ENCODE data around the gene ZNF280A. TPM values are rescaled to one million over a fixed set of nuclear protein-coding genes. Genes with fewer than 3 reads are reported as not detected.
A peak's percentile ranks its signal among the peaks of the same experiment; 100 is the strongest.

ZNF280A gene
- total RNA-seq, 1 donor from 2014 or later = not detected

DNA sequence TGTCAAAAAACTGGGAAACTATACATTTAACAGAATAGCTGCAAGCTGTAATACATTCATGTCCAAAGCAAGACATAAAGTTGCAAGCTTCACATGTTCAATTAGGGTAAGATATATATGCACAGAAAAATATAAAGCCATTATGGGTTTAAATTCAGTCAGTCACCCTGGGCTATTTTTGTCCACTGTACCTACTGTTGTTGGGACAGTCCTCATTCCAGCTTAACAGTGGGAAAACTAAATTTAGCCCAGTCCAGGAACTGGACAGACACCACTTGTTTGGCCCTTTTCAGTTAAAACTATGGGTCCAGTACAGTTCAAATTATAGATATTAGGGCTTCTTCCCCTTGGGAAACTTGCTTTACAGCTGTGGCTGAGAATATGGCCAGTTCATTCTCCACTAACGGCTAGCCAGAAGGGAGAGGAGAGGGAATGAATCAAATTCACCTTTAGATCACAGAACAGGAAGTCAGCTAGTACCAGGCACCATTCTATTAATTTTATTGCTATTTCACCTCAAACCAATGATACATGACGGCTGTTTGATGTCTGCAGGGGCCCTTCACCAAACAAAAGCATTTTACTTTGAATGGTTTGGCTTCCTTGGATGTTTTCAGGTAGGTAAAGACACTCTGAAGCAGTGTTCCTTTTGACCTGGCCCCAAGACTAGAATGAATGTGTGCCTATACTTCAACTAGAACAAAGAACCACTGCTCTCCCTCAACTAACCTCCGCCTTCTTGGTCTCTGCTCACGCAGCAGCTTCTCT, 33.8 kb downstream of the ZNF280A start:
- H3K36me3 Mint-ChIP-seq (ENCODE audit: insufficient read depth) = peaks cover 30% of the 10 kb centered on the region
- TF ChIP-seq, protein P1, sequence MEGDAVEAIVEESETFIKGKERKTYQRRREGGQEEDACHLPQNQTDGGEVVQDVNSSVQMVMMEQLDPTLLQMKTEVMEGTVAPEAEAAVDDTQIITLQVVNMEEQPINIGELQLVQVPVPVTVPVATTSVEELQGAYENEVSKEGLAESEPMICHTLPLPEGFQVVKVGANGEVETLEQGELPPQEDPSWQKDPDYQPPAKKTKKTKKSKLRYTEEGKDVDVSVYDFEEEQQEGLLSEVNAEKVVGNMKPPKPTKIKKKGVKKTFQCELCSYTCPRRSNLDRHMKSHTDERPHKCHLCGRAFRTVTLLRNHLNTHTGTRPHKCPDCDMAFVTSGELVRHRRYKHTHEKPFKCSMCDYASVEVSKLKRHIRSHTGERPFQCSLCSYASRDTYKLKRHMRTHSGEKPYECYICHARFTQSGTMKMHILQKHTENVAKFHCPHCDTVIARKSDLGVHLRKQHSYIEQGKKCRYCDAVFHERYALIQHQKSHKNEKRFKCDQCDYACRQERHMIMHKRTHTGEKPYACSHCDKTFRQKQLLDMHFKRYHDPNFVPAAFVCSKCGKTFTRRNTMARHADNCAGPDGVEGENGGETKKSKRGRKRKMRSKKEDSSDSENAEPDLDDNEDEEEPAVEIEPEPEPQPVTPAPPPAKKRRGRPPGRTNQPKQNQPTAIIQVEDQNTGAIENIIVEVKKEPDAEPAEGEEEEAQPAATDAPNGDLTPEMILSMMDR (IDR thresholded peaks at IDR 0.05; ENCODE audit: unreplicated experiment) = no peak
- H3K4me3 Mint-ChIP-seq (ENCODE audit: low read depth) = no peak overlapping the region
- peaks cover 5% of the 10 kb centered on the region for H3K4me1 Mint-ChIP-seq (ENCODE audit: low read depth)
- DNase-seq (ENCODE audit: low spot score, unreplicated experiment) = no peak
- no peaks in the 10 kb centered on the region for H3K27me3 Mint-ChIP-seq
- H3K9me3 Mint-ChIP-seq (ENCODE audit: low read depth) = no peaks in the 10 kb centered on the region
- no peak overlapping the region for H3K27ac Mint-ChIP-seq

DNA sequence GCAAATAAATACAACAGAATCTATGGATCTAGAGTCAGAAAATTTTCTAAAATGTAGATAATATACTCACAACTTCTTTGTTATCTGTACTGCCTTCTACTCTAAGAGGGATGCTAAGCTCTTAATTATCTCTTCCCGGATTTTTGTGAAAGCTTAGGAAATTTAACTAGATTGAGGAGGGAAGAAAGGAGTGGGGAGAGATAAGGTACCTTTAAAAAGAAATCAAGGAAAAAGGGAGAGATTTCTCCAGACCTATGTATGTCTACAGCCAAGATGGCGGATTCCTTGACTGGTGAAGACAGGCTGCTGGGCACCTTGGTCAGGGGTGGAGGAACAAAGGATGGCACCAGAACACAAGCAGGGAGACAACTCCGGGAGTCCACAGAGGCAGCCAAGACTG, 34.5 kb downstream of the ZNF280A start:
- H3K9me3 Mint-ChIP-seq (ENCODE audit: low read depth) = no peaks in the 10 kb centered on the region

DNA sequence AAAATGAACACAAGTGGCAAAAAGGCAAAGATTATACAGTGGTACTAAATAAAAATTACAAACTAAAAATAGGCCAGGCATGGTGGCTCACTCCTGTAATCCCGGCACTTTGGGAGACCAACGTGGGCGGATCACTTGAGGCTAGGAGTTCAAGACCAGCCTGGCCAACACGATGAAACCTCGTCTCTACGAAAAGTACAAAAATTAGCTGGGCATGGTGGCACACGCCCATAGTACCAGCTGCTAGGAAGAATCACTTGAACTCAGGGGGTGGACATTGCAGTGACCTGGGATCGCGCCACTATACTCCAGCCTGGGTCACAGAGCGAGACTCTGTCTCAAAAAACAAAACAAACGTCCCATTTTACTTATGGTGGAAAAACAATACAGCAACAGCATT, 36.0 kb downstream of the ZNF280A start:
- peak overlapping the region; percentile 57 for H3K27ac Mint-ChIP-seq
- no peak overlapping the region for H3K4me3 Mint-ChIP-seq (ENCODE audit: low read depth)
- no peak for DNase-seq (ENCODE audit: low spot score, unreplicated experiment)
- TF ChIP-seq, protein P1 (IDR thresholded peaks at IDR 0.05; ENCODE audit: unreplicated experiment) = no peak
- H3K36me3 Mint-ChIP-seq (ENCODE audit: insufficient read depth) = peaks cover 21% of the 10 kb centered on the region
- peaks cover 2% of the 10 kb centered on the region for H3K27me3 Mint-ChIP-seq
- H3K4me1 Mint-ChIP-seq (ENCODE audit: low read depth) = peaks cover 10% of the 10 kb centered on the region
- no peaks in the 10 kb centered on the region for H3K9me3 Mint-ChIP-seq (ENCODE audit: low read depth)

More for the DNA sequence above, 34.5 kb downstream of the ZNF280A start:
- Mint-ChIP-seq H3K36me3 (ENCODE audit: insufficient read depth) (peaks cover 27% of the 10 kb centered on the region), H3K4me1 (ENCODE audit: low read depth) (peaks cover 8% of the 10 kb centered on the region), H3K27me3 (no peaks in the 10 kb centered on the region), H3K4me3 (ENCODE audit: low read depth) (no peak overlapping the region), H3K27ac (no peak overlapping the region)
- DNase-seq (ENCODE audit: low spot score, unreplicated experiment) = no peak
- TF ChIP-seq, protein P1 (IDR thresholded peaks at IDR 0.05; ENCODE audit: unreplicated experiment) = no peak

DNA sequence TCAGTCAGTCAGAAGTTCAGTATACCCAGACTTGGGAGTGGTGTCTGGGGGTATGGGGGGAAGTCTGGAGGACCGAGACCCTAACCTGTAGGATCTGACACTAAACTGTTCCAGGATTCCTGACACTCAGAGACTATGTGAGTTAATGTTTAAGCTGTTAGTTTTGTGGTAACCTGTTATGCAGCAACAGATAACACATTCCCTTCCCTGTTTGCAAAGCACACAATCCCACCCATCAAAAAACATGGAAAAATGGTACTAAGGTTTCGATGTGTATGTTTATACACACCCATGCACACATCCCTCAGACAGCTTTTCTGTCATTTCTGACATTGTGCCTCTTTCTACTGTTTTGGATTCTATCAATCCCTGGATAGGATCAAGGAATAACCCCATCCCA, 39.1 kb downstream of the ZNF280A start:
- Mint-ChIP-seq H3K27me3 (peaks cover 3% of the 10 kb centered on the region), H3K4me3 (ENCODE audit: low read depth) (no peak overlapping the region), H3K4me1 (ENCODE audit: low read depth) (peaks cover 13% of the 10 kb centered on the region), H3K9me3 (ENCODE audit: low read depth) (no peaks in the 10 kb centered on the region), H3K27ac (no peak overlapping the region), H3K36me3 (ENCODE audit: insufficient read depth) (peaks cover 7% of the 10 kb centered on the region)
- DNase-seq (ENCODE audit: low spot score, unreplicated experiment) = no peak
- TF ChIP-seq, protein P1 (IDR thresholded peaks at IDR 0.05; ENCODE audit: unreplicated experiment) = no peak

DNA sequence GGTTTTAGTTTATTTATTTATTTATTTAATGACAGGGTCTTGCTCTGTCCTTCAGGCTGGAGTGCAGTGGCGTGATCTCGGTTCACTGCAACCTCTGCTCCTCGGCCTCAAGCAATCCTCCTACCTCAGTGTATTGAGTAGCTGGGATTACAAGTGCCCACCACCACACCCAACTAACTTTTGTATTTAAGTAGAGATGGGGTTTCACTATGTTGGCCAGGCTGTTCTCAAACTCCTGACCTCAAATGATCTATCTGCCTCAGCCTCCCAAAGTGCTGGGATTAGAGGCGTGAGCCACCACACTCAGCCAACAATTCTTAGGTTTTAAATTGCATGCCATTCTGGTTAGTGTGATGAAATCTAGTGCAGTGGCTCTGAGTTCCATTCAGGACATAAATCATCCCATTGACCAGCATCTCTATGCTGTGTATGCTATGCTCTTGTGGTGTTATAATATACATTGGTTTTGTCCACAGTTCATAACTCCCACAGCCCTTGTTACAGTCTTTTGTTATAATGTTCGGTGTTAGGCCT, 40.0 kb downstream of the ZNF280A start:
- TF ChIP-seq, protein P1 (IDR thresholded peaks at IDR 0.05; ENCODE audit: unreplicated experiment) = no peak
- Mint-ChIP-seq H3K27me3 (peaks cover 3% of the 10 kb centered on the region), H3K4me1 (ENCODE audit: low read depth) (peaks cover 13% of the 10 kb centered on the region), H3K27ac (no peak overlapping the region), H3K4me3 (ENCODE audit: low read depth) (no peak overlapping the region), H3K9me3 (ENCODE audit: low read depth) (no peaks in the 10 kb centered on the region), H3K36me3 (ENCODE audit: insufficient read depth) (peaks cover 6% of the 10 kb centered on the region)
- DNase-seq (ENCODE audit: low spot score, unreplicated experiment) = no peak
